Upper lobe of left lung (tissue), 6 donors: ENCODE measurements around the gene PTGDS. TPM values are rescaled to one million over a fixed set of nuclear protein-coding genes. Genes with fewer than 3 reads are reported as not detected.

ENCODE experiments used
- ATAC-seq, 2 donors: fragments of 200-7000 bp; cut with Tn5 transposase; one replicate each; pipeline ENCODE4 v1.9.1; 2022; ENCODE audit warnings: mild to moderate bottlenecking in 2 of 2, moderate library complexity in 2 of 2; ENCODE audit not compliant: low FRiP score in 2 of 2
- DNase-seq, 2 donors: peaks; one replicate each; pipeline ENCODE4 v3.0.0-alpha.2; 2019 to 2020
- H3K27ac ChIP-seq, 4 donors: fragments of 200-600 bp; sonication (generic); one replicate each; pipeline ENCODE4 v1.5.1; 2016 to 2019
- H3K27me3 ChIP-seq, 4 donors: fragments of 200-600 bp; sonication (generic); one replicate each; pipeline ENCODE4 v1.5.1; 2017 to 2019
- H3K36me3 ChIP-seq, 4 donors: fragments of 200-600 bp; sonication (generic); one replicate each; pipeline ENCODE4 v1.5.1; 2016 to 2019
- H3K4me1 ChIP-seq, 4 donors: fragments of 200-600 bp; sonication (generic); one replicate each; pipeline ENCODE4 v1.5.1; 2018 to 2019
- H3K4me3 ChIP-seq, 4 donors: fragments of 200-600 bp; sonication (generic); one replicate each; pipeline ENCODE4 v1.5.1; 2017 to 2019; ENCODE audit warnings: mild to moderate bottlenecking in 2 of 4, moderate library complexity in 1 of 4
- H3K9me3 ChIP-seq, 4 donors: fragments of 200-600 bp; sonication (generic); one replicate each; pipeline ENCODE4 v1.5.1; 2018 to 2019
- EP300 ChIP-seq, 4 donors: sonication (generic); formaldehyde crosslinking; IDR thresholded peaks; one replicate each; pipeline ENCODE4 v1.5.1; 2017; ENCODE audit warnings: antibody characterized with exemption in 4 of 4, control low read depth in 2 of 4
- POLR2A ChIP-seq, 4 donors: fragments of 450-650 bp; IDR thresholded peaks; one replicate each; pipeline ENCODE4 v1.5.1; 2016 to 2017; ENCODE audit warnings: antibody characterized with exemption in 4 of 4, mild to moderate bottlenecking in 2 of 4
- POLR2AphosphoS5 ChIP-seq, 2 donors: sonication (generic); formaldehyde crosslinking; IDR thresholded peaks; one replicate each; pipeline ENCODE4 v1.5.1; 2017; ENCODE audit warnings: antibody characterized with exemption in 2 of 2
- WGBS, 2 donors: methylation state at CpG; one replicate each; pipeline ENCODE4 v1.1.5; 2017 to 2018; 5-methylcytosine and 5-hydroxymethylcytosine counted together
- total RNA-seq, 6 donors: library from RNA; depleted of rRNA in 4 of 6; stranded (reverse); fragments of >200 nt in 4 of 6; gene quantifications; one replicate each; pipeline versions ENCODE4 v1.1.0 to v1.2.1, GENCODE V29; 2016 to 2021
- TF ChIP-seq, protein P1 (sequence below), 6 experiments: fragments of 450-650 bp in 4 of 6; fragments of 200-600 bp in 2 of 6; sonication (generic) in 2 of 6; IDR thresholded peaks; one replicate each; pipeline ENCODE4 v1.5.1; 2016 to 2019; ENCODE audit warnings: antibody characterized with exemption in 6 of 6
- donor health status: DM: no; HTN: no; CAD: no; lungs with moderate emphysema.
- donor health status: DM: no; HTN: yes; CAD: no; lungs with severe emphysema.

Gene PTGDS
- total RNA-seq, 6 donors from 2014 or later = 31.7 to 395 (median 246) TPM

GRCh38 chr9:136994180-136994887 is 17.0 kb downstream of the PTGDS start:
- Histone ChIP-seq H3K9me3 (no peaks in the 10 kb centered on the region), H3K36me3 (peaks cover 0 to 12% (median 5%) of the 10 kb centered on the region in 4 donors), H3K27me3 (no peaks in the 10 kb centered on the region), H3K27ac (peak overlapping the region in 2 of 4 donors; percentile 83 to 93), H3K4me3 (peak overlapping the region in 1 of 4 donors; percentile 46), H3K4me1 (peaks cover 58 to 81% (median 59%) of the 10 kb centered on the region in 4 donors)
- peak in 1 of 2 donors; percentile 83 for DNase-seq
- 78 to 91% methylated on average over 26 to 46 of the region's 54 CpGs for WGBS, 2 donors
- TF ChIP-seq EP300 (IDR thresholded peaks at IDR 0.05) (no peak), POLR2A (IDR thresholded peaks at IDR 0.05) (no peak), POLR2AphosphoS5 (IDR thresholded peaks at IDR 0.05) (no peak)
- TF ChIP-seq, protein P1, sequence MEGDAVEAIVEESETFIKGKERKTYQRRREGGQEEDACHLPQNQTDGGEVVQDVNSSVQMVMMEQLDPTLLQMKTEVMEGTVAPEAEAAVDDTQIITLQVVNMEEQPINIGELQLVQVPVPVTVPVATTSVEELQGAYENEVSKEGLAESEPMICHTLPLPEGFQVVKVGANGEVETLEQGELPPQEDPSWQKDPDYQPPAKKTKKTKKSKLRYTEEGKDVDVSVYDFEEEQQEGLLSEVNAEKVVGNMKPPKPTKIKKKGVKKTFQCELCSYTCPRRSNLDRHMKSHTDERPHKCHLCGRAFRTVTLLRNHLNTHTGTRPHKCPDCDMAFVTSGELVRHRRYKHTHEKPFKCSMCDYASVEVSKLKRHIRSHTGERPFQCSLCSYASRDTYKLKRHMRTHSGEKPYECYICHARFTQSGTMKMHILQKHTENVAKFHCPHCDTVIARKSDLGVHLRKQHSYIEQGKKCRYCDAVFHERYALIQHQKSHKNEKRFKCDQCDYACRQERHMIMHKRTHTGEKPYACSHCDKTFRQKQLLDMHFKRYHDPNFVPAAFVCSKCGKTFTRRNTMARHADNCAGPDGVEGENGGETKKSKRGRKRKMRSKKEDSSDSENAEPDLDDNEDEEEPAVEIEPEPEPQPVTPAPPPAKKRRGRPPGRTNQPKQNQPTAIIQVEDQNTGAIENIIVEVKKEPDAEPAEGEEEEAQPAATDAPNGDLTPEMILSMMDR (IDR thresholded peaks at IDR 0.05) = no peak
- no peak for ATAC-seq

GRCh38 chr9:136994888-136995230 is 17.6 kb downstream of the PTGDS start:
- no peak for ATAC-seq
- Histone ChIP-seq H3K4me3 (peak overlapping the region in 3 of 4 donors; percentile 31 to 50 (median 46)), H3K36me3 (peaks cover 0 to 12% (median 5%) of the 10 kb centered on the region in 4 donors), H3K27me3 (no peaks in the 10 kb centered on the region), H3K9me3 (no peaks in the 10 kb centered on the region), H3K27ac (peak overlapping the region in 1 of 4 donors; percentile 73), H3K4me1 (peaks cover 62 to 86% (median 63%) of the 10 kb centered on the region in 4 donors)
- DNase-seq = peak in 1 of 2 donors; percentile 86
- 60 to 65% methylated on average over 2 to 39 of the region's 40 CpGs for WGBS, 2 donors
- no peak for TF ChIP-seq POLR2A (IDR thresholded peaks at IDR 0.05)
- TF ChIP-seq EP300 (IDR thresholded peaks at IDR 0.05) = no peak
- TF ChIP-seq POLR2AphosphoS5 (IDR thresholded peaks at IDR 0.05) = no peak
- TF ChIP-seq, protein P1 (IDR thresholded peaks at IDR 0.05) = no peak

- 36 to 57% methylated on average over 25 of the region's 30 CpGs for WGBS, 2 donors
- ATAC-seq = no peak
- peak overlapping the region; percentile 67 to 90 (median 78) for H3K27ac ChIP-seq
Measured at GRCh38 chr9:136995362-136995761, 18.1 kb downstream of the PTGDS start.

GRCh38 chr9:136995772-136996311 is 18.5 kb downstream of the PTGDS start:
- H3K4me3 ChIP-seq = peak overlapping the region in 3 of 4 donors; percentile 31 to 50 (median 46)
- H3K4me1 ChIP-seq = peaks cover 68 to 96% (median 70%) of the 10 kb centered on the region in 4 donors
- H3K9me3 ChIP-seq = no peaks in the 10 kb centered on the region
- no peak for TF ChIP-seq POLR2A (IDR thresholded peaks at IDR 0.05)
- no peak for TF ChIP-seq EP300 (IDR thresholded peaks at IDR 0.05)
- TF ChIP-seq, protein P1 (IDR thresholded peaks at IDR 0.05) = no peak
- no peak for TF ChIP-seq POLR2AphosphoS5 (IDR thresholded peaks at IDR 0.05)
- ATAC-seq (peak; percentile 1 to 44), DNase-seq (peak; percentile 89)
- peaks cover 0 to 12% (median 5%) of the 10 kb centered on the region in 4 donors for H3K36me3 ChIP-seq
- peak overlapping the region; percentile 67 to 90 (median 78) for H3K27ac ChIP-seq
- no peaks in the 10 kb centered on the region for H3K27me3 ChIP-seq
- WGBS, 2 donors = 8 to 43% methylated on average over 4 to 9 of the region's 12 CpGs

More at GRCh38 chr9:136995362-136995761, 18.1 kb downstream of the PTGDS start:
- TF ChIP-seq, protein P1 (IDR thresholded peaks at IDR 0.05) = no peak
- TF ChIP-seq POLR2A (IDR thresholded peaks at IDR 0.05) (no peak), EP300 (IDR thresholded peaks at IDR 0.05) (no peak), POLR2AphosphoS5 (IDR thresholded peaks at IDR 0.05) (no peak)
- peaks cover 0 to 12% (median 5%) of the 10 kb centered on the region in 4 donors for H3K36me3 ChIP-seq
- no peaks in the 10 kb centered on the region for H3K27me3 ChIP-seq
- DNase-seq = no peak
- H3K9me3 ChIP-seq = no peaks in the 10 kb centered on the region
- H3K4me3 ChIP-seq = peak overlapping the region in 3 of 4 donors; percentile 31 to 50 (median 46)
- peaks cover 63 to 91% (median 66%) of the 10 kb centered on the region in 4 donors for H3K4me1 ChIP-seq
